CD4-positive, alpha-beta T cell treated with Interleukin-6 for 4 hours (primary cell): ENCODE data around the gene CCN5.

Experiments
- DNase-seq: peaks from one replicate; pipeline ENCODE4 v3.0.0-alpha.2; 2020; ENCODE audit warnings: mixed read lengths

Gene CCN5

DNA sequence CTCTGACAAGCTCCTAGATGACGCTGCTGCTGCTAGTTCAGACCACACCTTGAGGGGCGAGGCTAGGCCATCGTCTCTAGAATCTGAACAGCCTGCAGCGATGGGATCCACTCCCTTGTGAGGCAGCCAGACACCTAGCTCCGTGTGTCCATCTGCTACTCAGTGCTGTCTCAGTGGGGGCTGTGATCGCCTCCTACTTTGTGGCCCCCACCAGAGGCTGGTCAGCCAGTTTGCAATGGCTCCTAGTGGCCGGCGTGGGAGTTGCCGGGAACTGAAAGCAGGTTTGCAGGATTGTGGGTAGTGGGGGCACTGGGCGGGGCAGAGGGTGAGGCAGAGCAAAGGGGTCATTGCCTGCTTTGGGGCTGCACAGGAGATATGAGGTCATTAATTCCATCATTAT, 2.8 kb downstream of the CCN5 start:
- no peak for DNase-seq

DNA sequence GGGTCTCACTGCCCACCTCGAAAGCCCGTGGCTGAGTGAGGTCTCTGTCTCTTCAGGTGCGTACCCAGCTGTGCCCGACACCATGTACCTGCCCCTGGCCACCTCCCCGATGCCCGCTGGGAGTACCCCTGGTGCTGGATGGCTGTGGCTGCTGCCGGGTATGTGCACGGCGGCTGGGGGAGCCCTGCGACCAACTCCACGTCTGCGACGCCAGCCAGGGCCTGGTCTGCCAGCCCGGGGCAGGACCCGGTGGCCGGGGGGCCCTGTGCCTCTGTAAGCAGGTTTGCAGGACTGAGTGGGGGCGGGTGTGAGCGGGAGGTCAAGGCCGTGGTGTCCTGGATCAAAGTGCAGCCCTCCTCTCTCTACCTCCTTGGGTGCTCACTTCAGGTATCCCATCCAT, 4.7 kb downstream of the CCN5 start:
- DNase-seq: no peak

DNA sequence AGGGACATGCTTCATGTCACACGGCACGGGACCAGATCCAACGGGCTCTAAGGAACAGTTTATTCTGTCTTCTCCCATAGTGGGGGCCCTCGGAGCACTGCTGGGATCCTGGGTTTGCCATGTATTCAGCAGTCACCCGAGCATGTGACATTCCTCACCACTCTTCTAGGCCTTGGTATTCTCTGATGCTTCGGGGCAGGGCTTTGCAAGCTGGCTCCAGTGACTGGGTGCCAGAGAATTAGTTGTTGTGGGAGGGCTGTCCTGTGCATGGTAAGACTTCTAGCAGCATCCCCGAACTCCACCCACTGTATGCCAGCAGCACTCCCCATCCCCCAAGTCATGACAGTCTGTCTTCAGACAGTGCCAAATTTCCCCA, 5.4 kb downstream of the CCN5 start:
- no peak for DNase-seq

DNA sequence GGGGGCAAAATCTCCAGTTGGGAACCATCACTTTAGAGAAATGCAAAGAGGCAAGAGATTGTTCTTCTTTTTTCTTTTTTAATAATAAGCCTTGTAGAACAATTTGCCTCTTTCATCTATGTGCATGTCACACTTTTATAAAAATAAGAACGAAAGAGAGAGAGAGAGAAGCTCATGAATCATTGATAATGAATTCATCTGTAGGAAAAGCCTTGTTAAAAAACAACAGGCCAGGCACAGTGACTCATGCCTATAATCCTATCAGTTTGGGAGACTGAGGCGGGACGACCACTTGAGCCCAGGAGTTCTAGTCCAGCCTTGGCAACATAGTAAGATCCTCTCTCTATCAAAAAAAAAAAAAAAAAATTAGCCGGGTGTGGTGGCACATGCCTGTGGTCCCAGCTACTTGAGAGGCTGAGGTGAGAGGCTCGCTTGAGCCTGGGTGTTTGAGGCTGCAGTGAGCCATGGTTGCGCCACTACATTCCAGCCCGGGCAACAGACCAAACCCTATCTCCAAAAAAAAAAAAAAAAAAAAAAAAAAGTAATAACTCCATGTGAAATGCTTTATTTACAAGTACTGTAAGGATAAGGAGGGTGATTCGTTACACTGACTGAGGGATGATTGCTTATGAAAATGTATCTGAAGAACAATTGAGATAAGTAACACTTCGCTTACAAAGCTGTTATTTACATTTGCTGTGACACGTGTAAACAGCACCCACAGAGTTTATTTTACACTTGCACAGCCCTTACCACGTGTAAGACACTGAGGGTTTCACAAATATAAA, 6.0 kb downstream of the CCN5 start:
- DNase-seq: no peak

DNA sequence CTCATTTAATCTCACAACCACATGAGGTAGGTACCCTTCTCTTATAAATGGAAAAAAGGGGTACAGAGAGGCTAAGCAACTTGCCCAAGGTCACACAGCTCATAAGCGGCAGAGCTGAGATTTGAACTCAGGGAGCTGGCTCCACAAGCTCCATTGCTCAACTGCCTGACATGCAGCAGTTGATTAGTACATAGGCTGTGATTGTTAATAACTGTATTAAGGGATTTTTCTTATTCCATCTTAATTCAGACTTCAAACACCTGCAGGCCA, 6.6 kb downstream of the CCN5 start:
- DNase-seq: no peak

DNA sequence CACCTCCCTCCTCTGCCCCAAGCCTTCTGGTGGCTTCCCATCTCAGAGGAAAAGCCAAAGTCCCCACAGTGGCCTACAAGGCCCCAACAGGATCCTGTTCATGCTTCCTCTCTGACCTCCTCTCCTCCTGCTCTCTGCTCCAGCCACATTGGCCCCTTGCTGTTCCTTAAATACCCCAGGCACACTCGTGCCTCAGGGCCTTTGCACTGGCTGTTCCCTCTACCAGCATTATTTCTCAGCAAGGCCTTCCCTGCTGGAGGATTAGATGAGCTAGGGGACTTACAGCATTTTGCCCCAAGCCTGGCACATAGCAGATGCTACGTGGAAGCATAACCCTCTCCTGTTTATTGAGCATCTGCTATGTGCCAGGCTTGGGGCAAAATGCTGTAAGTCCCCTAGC, 7.8 kb downstream of the CCN5 start:
- DNase-seq: no peak

DNA sequence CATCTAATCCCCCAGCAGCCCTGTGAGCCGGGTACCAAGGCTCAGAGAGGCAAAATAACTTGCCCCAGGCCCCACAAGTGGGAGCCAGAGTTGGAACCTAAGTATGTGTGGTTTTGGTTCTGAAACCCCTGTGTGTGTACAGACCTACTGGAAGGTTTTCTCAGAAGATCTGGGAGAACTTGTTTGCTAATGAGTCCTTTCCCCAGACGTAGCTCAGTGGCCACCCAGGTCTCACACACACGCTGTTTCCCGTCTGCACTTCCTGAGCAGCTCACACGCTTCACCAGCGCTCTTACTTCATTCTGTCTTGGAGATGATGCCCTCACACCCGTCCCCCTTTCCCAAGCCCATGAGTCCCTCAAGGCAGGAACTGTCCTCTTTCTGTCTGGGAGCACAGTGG, 8.2 kb downstream of the CCN5 start:
- no peak for DNase-seq

DNA sequence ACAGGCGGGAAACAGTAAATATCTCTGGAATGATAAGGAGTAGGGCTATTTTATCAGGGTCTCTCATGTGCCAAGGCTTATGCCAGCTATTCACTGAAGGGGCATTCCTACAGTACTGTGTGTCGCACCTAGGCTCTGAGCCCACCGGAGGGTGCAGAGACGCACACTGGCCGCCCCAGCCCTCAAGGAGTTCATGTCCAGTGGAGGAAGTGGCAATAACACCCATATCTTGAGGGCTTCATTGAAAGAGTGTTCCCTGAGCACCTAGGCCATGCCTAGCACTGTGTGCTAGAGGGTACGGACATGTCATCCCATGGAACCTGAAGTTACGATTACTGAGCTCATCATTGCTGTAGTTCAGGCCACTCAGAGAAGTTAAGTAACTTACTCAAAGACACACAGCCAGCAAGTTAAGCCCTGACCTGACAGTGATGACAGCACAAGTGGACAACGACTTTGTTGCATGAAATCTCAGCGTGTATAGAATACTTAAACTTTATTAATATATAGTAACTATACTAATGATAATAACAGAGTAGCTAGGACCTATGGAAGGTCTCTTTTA, 8.7 kb downstream of the CCN5 start:
- no peak for DNase-seq

DNA sequence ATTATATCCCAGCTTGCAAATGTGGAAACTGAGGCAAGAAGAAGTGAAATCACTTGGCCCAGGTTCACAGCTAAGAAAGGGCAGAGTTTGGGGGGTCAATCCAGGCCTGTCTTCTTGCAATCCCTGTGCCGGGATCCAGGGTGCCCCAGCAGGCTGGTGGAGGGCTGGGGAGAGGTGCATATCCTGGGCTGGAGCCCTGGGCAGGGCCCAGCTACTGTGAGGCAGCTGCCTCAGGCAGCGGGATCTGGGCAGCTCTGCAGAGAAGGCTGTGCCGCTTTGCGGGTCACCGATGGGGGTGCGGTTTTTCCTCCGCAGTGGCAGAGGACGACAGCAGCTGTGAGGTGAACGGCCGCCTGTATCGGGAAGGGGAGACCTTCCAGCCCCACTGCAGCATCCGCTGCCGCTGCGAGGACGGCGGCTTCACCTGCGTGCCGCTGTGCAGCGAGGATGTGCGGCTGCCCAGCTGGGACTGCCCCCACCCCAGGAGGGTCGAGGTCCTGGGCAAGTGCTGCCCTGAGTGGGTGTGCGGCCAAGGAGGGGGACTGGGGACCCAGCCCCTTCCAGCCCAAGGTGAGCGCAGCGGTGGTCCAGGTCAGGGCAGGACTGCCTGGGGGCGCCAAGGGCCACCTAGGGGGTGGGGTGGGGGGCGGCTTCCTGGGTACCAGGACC, 9.4 kb downstream of the CCN5 start:
- no peak for DNase-seq

DNA sequence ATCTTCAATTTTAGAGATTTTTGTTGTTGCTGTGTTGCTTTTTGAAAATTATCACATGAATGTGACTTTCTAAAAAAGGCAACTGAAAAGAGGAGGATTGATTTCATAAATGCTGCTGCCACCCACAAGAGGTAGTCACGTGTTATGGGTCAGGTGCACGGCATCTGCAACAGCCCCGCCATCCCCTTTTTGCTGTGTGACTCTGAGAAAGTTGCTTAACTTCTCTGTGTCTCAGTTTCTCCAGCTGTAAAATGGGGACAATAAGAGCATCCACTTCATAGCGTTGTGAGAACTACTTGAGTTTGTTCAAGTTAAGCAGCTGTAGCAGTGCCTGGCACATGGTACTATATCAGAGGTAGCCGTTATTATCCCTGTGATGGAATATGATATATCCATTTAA, 10.7 kb downstream of the CCN5 start:
- no peak for DNase-seq

DNA sequence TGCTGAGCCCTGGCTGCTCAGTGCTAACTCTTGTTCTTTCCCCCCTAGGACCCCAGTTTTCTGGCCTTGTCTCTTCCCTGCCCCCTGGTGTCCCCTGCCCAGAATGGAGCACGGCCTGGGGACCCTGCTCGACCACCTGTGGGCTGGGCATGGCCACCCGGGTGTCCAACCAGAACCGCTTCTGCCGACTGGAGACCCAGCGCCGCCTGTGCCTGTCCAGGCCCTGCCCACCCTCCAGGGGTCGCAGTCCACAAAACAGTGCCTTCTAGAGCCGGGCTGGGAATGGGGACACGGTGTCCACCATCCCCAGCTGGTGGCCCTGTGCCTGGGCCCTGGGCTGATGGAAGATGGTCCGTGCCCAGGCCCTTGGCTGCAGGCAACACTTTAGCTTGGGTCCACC, 11.9 kb downstream of the CCN5 start:
- DNase-seq: no peak

DNA sequence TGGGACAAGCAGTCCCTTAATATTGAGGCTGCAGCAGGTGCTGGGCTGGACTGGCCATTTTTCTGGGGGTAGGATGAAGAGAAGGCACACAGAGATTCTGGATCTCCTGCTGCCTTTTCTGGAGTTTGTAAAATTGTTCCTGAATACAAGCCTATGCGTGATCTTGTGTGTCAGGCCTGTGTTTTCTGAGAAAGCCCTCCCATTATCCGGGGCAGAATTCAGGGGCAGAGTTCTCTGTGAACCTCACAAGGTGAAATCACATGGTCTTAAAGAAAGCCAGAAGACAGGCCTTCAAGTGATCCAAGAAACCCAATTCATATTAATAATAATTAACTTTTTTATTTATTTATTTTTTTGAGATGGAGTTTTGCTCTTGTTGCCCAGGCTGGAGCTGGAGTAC, 12.5 kb downstream of the CCN5 start:
- no peak for DNase-seq

DNA sequence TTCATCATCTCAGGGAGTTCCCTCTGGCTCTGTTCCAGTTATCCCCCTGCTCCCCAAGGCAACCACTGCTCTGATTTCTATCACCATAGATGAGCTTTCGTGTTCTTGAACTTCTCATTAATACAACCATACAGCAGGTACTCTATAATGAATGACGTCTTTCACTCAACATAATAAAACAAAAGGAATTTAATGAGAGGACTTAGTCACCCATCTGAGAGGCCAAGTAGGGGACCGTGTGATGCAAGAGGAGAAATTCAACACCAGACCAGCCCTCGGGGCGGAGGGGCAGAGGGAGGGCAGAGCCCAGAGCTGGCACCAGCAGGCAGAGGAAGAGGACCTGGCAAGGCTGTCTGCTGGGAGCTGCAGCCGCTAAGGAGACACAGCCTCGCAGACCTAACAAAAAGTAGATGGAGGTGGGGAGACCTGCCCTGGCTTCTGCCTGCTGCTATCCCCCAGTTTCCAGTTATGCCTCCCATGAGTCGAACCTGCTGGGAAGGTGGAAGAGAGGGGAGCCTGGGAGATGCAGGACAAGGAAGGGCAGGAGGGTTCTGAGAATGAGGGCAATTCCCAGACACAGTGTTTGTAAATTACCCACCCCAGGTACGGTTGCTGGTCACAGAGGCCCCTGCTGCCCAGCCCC, 13.8 kb downstream of the CCN5 start:
- no peak for DNase-seq

DNA sequence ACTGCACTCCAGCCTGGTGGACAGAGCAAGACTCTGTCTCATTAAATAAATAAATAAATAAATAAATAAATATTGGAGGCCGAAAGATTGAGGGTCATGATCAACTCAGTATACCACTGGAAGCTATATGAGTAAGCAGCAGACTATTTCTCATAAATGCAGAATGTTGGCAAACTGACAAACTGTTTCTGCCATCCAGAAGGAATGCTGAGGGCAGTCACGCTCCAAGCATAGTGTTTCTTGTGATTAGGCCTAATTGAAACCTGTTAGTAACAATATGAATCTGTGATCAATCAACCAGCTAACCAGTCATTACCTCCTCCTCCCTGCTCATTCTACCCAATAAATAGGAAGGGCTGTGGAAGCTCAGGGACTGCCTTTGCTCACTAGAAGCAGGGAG, 15.3 kb downstream of the CCN5 start:
- no peak for DNase-seq

DNA sequence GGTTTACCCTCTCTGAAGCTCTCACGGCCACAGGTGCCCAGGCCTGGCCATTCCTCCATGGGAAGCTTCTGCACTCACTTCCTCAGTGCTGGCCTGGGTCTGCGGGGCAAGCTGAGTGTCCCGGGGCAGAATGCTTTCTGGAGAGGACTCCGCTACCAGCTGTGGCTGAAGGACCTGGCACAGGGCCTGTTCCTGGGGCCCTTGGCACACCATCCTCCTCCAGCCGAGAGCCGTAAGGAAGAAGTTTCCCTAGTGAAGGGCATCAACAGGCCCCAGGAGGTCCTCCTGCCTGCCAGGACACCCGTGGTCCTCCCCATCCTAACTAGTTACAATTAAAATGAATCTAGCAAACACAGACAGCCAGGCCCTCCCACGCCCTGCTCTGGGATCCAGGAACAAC, 16.5 kb downstream of the CCN5 start:
- DNase-seq: no peak

DNA sequence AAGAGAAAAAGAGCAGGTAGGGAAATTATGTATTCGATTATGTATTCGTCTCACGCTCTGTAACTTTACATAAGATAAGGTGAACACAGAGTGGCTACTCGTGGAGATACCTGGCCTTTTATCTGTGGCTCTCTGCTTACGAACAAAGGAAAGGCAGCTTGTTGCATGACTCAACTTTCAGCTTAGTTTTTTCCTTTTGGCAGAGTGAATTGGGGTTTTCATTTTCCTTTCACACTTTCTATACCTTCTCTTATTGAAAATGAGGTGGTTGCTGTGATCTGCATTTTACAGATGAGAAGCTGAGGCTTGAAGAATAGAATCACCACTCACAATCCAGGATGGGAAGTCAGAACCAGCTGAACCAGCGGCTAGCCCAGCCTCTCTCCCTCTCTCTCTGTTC, 17.2 kb downstream of the CCN5 start:
- no peak for DNase-seq

DNA sequence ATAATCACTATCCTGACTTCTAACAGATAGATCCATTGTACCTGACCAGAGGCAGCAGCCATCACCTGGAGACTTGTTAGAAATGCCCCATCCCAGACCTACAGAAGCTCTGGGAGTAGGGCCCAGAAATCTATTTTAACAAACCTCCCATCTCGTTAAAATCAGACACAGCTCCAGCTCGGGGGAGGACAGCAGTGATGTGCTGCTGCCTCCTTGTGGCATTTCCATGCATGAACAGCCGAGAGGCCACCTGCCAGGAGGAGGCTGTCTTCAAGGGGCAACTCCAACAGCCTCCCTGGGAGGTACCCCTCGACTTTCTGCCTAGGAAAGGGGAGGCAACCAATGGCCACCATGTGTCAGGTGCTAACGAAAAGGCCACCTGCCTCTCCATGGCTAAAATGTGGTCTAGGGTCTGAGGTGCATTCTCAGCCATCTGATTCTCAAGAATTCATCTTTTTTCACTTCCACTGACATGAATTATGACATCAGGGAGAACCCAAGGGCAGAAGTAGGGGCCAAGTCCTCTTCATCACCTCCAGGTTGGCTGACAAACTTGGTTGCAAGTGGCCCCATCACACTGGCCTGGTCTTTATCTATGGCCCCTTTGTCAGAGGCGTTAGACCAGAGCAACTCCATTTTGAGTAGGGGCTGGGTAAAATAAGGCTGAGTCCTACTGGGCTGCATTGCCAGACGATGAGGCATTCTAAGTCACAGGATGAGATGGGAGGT, 18.3 kb downstream of the CCN5 start:
- peak; percentile 67 for DNase-seq

DNA sequence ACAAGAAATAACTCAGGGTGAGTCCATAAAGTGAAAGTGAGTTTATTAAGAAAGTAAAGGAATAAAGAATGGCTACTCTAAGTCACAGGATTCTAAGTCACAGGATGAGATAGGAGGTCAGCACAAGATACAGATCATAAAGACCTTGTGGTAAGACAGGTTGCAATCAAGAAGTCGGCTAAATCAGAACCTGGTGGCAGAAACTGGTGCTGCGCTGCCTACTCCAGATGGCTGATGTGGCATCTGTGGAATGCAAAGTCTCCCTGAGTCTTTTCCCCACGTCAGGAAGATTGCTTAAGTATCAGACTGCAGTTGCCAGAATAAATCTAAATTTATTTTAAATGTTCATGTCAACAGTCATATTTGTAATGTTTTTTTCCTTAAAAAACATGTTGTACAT, 19.8 kb downstream of the CCN5 start:
- DNase-seq: no peak

DNA sequence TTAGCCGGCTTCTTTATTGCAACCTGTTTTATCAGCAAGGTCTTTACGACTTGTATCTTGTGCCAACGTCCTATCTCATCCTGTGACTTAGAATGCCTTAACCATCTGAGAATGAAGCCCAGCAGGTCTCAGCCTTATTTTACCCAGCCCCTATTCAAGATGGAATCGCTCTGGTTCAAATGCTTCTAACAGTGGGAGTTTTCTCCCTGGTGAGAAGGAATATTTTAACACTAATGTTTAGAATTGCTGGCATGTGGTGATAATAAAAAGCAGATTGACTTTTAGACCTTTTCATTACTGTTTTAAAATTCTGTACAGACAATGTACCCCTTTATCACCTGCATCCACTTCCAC, 20.6 kb downstream of the CCN5 start:
- DNase-seq: no peak

DNA sequence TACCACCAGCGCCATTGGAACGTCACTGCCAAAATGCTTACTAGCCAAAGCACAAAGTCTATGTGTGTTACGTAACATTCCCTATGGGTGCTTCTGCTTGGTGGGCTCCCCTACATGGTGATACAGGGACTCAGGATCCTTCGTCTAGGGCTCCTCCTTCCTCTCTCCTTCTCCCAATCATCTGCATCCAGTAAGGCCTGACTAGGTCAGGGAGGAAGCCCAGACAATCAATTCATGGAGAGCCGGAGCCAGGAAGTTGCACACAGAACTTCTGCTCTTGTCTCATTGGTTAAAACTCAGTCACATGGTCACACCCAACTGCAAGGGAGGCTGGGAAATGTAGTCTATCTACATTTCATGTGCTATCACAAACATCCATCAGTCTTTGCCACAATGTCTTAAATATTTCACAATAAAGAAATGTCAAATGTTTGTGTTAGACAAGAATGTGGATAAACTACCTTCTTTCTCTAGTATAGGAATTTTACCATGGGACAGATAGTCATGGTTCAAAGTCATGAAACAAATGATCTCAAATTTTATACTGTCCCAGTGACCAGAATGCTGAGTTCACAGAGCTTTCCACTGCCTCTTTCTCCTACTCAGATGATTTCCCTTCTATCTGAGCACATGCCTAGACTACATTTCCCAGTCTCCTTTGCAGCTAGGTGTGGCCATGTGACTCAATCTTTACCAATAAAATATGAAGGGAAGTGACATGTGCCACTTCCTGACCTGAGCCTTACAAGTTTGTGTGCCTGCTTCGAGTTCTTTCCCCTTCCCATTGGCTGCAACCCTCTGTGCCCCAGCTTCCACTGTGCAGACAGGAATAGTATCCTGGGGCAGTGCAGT, 21.2 kb downstream of the CCN5 start:
- peak; percentile 43 for DNase-seq

DNA sequence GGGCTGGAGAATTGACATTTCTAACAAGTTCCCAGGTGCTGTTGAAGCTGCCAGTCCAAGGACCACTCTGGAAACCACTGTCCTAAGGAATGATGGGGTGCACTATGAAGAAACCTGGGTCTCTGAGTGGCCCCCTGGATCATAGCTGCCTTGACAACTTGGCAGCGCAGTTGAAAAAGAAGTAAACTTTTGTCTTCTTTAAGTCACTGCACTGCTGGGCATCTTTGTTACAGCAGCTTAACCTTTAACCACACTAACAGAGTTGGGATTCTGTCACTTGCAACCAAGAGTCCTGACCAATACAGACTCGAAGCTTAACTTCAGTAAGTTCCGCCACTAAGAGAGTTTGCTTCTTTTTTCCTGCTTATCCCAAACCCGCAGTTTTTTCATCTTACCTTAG, 21.9 kb downstream of the CCN5 start:
- no peak for DNase-seq

DNA sequence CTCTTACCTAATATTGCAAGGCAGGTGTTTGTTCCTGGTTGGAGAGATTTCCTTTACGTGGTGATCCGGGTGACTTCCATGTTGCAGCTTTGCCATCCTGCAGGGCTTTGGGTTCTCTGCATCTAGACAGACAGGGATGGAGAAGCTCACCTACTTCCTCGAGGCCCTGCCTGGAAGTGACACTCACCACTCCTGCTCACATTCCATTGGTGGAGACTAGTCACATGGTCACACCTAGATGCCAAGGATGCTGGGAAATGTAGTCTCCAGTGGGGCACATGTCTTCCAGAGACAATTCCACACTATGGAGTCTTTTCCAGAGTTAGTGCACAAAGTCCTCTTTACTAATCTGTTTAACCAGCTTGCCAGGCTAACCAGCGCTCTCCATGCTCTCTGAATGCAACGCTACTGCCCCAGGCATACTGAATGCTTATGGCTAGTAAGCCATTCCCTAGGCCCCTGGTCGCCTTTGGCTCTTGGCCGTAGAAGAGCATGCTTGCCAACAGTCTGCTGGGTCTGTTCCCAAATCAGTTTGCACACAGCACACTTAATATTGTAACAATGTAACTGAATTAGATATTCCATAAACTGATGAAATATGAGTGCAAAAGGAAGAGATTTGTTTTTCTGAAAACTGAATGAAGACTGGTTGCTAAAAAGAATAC, 23.8 kb downstream of the CCN5 start:
- DNase-seq: peak; percentile 47
